Measurements from ENCODE around the gene STARD9. TPM values are rescaled to one million over a fixed set of nuclear protein-coding genes. Genes with fewer than 3 reads are reported as not detected.

Gene STARD9
- total and polyA plus RNA-seq, 2 experiments from 2014 or later = 0.60 to 1.4 TPM

DNA sequence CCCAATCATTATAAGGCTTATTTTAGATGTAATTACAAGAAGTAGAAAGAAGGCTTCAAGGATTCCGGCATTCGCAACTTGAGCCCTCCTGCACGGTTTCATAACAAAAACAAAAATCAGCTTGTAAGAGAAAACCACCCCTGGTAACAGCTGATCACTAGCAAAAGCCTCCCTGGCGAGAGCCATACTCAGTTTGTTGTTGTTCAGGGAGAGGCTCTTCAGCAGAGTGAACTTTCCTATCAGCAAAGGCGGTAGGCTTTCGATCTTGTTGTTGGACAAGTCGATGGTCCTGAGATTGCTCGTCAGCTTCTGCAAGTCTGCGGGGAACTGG lies 27.5 kb upstream of the STARD9 start:
- Histone ChIP-seq H3K9me3 (ENCODE audit: low read depth) (no peaks in the 10 kb centered on the region), H3K9me2 (ENCODE audit: insufficient read depth) (no peaks in the 10 kb centered on the region), H3K4me3 (peak overlapping the region; percentile 91), H3K4me2 (ENCODE audit: unreplicated experiment) (peak overlapping the region; percentile 82), H3K79me2 (ENCODE audit: insufficient read depth) (peaks cover 73% of the 10 kb centered on the region), H3K9ac (peak overlapping the region; percentile 92), H3K27ac (peak overlapping the region; percentile 74), H4K20me1 (ENCODE audit: insufficient read depth) (no peaks in the 10 kb centered on the region), H2AFZ (peak overlapping the region; percentile 99), H3K36me3 (ENCODE audit: low read depth) (peaks cover 18% of the 10 kb centered on the region), H3F3A (ENCODE audit: insufficient read depth) (peaks cover 11% of the 10 kb centered on the region; the same call in 1 of the 2 replicates), H3K27me3 (replicated peaks; ENCODE audit: insufficient read depth) (no peaks in the 10 kb centered on the region), H3K4me1 (ENCODE audit: insufficient read depth) (peaks cover 24% of the 10 kb centered on the region)
- TF ChIP-seq EZH2 (IDR thresholded peaks at IDR 0.05; ENCODE audit: insufficient read depth, poor library complexity, severe bottlenecking) (no peak), EZH2phosphoT487 (IDR thresholded peaks at IDR 0.05; ENCODE audit: insufficient read depth, low read depth) (no peak)
- no peak for DNase-seq
- in situ Hi-C loops (cut with MboI) = no loop called here
- WGBS, 2 experiments (ENCODE audit: low coverage in 1 of 2, low lambda C conversion rate in 2 of 2, missing lambda C conversion rate in 2 of 2) = 1% methylated on average over 9 of the region's 9 CpGs

DNA sequence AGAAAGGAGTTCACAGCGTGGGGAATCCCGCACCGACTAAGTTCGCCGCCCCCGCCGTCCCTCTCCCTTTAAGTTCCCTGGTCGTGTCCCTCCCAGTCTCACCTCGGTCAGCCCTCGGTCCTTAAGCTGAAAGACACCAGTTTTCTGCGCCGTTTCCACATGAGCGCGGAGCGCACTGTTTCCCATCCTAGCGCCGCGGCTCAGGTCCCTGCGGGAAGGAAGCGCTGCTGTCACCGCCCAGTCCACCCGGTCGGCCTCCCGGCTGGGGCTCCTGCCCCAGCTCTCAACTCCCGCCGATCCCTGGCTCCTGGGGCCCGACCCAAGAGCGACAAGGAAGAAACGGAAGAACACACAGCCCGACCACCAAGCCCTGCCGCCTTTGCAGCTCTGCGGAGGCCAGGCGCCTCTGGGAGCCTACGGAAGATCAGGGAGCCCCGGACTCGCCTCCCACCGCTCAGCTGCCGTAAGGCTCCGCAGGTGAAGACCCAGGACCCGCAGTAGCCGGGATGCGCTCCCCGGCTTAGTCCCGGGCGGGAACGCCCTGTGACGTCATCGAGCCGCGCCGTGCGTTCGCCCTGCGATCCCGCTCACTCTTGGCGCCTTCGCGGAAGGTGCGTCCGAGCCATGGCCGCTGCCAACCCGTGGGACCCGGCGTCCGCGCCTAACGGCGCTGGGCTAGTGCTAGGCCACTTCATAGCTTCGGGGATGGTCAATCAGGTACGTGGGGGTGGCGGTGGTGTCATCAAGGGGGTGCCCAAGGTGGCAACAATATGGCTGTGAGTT lies 27.0 kb upstream of the STARD9 start, which contains the start of the genes HAUS2 and LRRC57:
Gene HAUS2 (plus strand): TSS at position 590 of the 783 bp plus-strand sequence. CDS start 35 bp downstream, at position 625.
Gene LRRC57 (minus strand): TSS at position 545 of the 783 bp plus-strand sequence. CDS start 359 bp downstream, at position 186.
- peaks cover 11% of the 10 kb centered on the region; the same call in 1 of the 2 replicates for H3F3A ChIP-seq (ENCODE audit: insufficient read depth)
- no peaks in the 10 kb centered on the region for H4K20me1 ChIP-seq (ENCODE audit: insufficient read depth)
- in situ Hi-C loops (cut with MboI) = no loop called here
- peak within 1 kb of the TSS; percentile 99 for H2AFZ ChIP-seq
- H3K4me1 ChIP-seq (ENCODE audit: insufficient read depth) = peaks cover 24% of the 10 kb centered on the region
- no peaks in the 10 kb centered on the region for H3K9me2 ChIP-seq (ENCODE audit: insufficient read depth)
- peak within 1 kb of the TSS; percentile 82 for H3K4me2 ChIP-seq (ENCODE audit: unreplicated experiment)
- peak within 1 kb of the TSS; percentile 92 for H3K9ac ChIP-seq
- DNase-seq = peak; percentile 93
- H3K27ac ChIP-seq = peak within 1 kb of the TSS; percentile 74
- H3K27me3 ChIP-seq (replicated peaks; ENCODE audit: insufficient read depth) = no peaks in the 10 kb centered on the region
- H3K79me2 ChIP-seq (ENCODE audit: insufficient read depth) = peaks cover 79% of the 10 kb centered on the region
- peak within 1 kb of the TSS; percentile 91 for H3K4me3 ChIP-seq
- 0 to 1% methylated on average over 54 to 71 of the region's 71 CpGs for WGBS, 2 experiments (ENCODE audit: low coverage in 1 of 2, low lambda C conversion rate in 2 of 2, missing lambda C conversion rate in 2 of 2)
- TF ChIP-seq EZH2 (IDR thresholded peaks at IDR 0.05; ENCODE audit: insufficient read depth, poor library complexity, severe bottlenecking) (no peak), EZH2phosphoT487 (IDR thresholded peaks at IDR 0.05; ENCODE audit: insufficient read depth, low read depth) (no peak)
- peaks cover 16% of the 10 kb centered on the region for H3K36me3 ChIP-seq (ENCODE audit: low read depth)
- no peaks in the 10 kb centered on the region for H3K9me3 ChIP-seq (ENCODE audit: low read depth)

DNA sequence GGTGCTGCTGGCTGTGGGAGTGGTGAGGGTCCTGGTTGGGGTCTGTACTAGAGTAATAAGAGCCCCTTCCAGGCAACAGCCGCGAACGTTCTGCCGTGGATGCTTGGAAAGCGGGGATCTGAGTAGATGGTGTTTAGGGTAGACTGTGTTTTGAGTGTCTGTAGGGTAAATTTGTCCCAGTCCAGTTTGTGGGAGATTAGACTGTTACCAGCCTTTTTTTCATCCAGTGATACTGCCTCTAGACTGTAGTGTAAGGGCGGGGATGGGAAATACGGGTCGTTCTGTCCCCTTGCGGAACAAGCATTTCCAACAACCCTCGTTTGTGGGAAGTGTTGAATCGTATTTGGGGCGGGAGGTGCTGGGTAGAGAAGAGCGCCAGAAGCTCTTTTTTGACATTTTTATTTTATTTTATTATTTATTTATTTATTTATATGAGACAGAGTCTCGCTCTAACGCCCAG lies 26.3 kb upstream of the STARD9 start:
- TF ChIP-seq EZH2phosphoT487 (IDR thresholded peaks at IDR 0.05; ENCODE audit: insufficient read depth, low read depth) (no peak), EZH2 (IDR thresholded peaks at IDR 0.05; ENCODE audit: insufficient read depth, poor library complexity, severe bottlenecking) (no peak)
- Histone ChIP-seq H3K27ac (peak overlapping the region; percentile 74), H3K9me2 (ENCODE audit: insufficient read depth) (no peaks in the 10 kb centered on the region), H3K4me2 (ENCODE audit: unreplicated experiment) (peak overlapping the region; percentile 82), H3K9ac (peak overlapping the region; percentile 92), H3K4me3 (peak overlapping the region; percentile 91), H3K27me3 (replicated peaks; ENCODE audit: insufficient read depth) (no peaks in the 10 kb centered on the region), H3K36me3 (ENCODE audit: low read depth) (peaks cover 9% of the 10 kb centered on the region; the same call in 1 of the 2 replicates), H2AFZ (peak overlapping the region; percentile 99), H4K20me1 (ENCODE audit: insufficient read depth) (no peaks in the 10 kb centered on the region), H3F3A (ENCODE audit: insufficient read depth) (peaks cover 11% of the 10 kb centered on the region; the same call in 1 of the 2 replicates), H3K79me2 (ENCODE audit: insufficient read depth) (peaks cover 85% of the 10 kb centered on the region), H3K9me3 (ENCODE audit: low read depth) (no peaks in the 10 kb centered on the region), H3K4me1 (ENCODE audit: insufficient read depth) (peaks cover 24% of the 10 kb centered on the region)
- 0% methylated on average over 15 of the region's 15 CpGs for WGBS, 2 experiments (ENCODE audit: low coverage in 1 of 2, low lambda C conversion rate in 2 of 2, missing lambda C conversion rate in 2 of 2)
- peak; percentile 60 for DNase-seq
- in situ Hi-C loops (cut with MboI) = no loop called here

DNA sequence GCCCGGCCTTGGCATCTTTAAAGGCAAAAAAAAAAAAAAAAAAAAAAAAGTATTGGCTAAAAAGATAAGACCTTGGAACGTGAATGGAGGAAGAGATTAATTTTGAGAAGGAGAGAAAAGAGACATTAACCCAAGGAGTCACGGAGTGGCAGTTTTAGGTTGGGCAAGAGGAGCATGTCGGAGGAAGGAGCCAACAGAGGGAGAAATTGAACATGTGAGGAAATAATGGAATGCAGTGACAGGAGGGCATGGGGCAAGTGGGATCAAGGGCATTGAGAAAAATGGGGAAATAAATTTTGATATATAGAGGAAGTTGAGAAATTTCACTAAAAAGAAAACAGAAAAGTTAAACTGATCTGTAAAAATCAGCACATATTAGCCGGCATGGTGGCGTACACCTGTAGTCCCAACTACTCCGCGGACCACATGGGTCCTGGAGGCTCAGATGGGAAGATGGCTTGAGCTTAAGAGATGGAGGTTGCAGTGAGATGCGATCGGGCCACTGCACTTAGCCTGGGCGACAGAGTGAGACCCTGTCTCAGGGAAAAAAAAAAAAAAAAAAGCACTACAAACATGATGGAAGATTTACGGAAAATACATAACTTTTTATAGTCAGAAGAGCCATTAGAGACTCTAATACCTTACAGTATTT lies 25.5 kb upstream of the STARD9 start:
- H2AFZ ChIP-seq = peak overlapping the region; percentile 99; the same call in 1 of the 2 replicates
- H3K9me2 ChIP-seq (ENCODE audit: insufficient read depth) = no peaks in the 10 kb centered on the region
- peaks cover 93% of the 10 kb centered on the region for H3K79me2 ChIP-seq (ENCODE audit: insufficient read depth)
- peak overlapping the region; percentile 82 for H3K4me2 ChIP-seq (ENCODE audit: unreplicated experiment)
- H3K27me3 ChIP-seq (replicated peaks; ENCODE audit: insufficient read depth) = no peaks in the 10 kb centered on the region
- no peak for TF ChIP-seq EZH2 (IDR thresholded peaks at IDR 0.05; ENCODE audit: insufficient read depth, poor library complexity, severe bottlenecking)
- no peak for TF ChIP-seq EZH2phosphoT487 (IDR thresholded peaks at IDR 0.05; ENCODE audit: insufficient read depth, low read depth)
- no peaks in the 10 kb centered on the region for H4K20me1 ChIP-seq (ENCODE audit: insufficient read depth)
- peaks cover 11% of the 10 kb centered on the region; the same call in 1 of the 2 replicates for H3F3A ChIP-seq (ENCODE audit: insufficient read depth)
- H3K9ac ChIP-seq = peak overlapping the region; percentile 92
- in situ Hi-C loops (cut with MboI) = no loop called here
- H3K27ac ChIP-seq = no peak overlapping the region
- peak overlapping the region; percentile 91 for H3K4me3 ChIP-seq
- H3K4me1 ChIP-seq (ENCODE audit: insufficient read depth) = peaks cover 24% of the 10 kb centered on the region
- peak; percentile 15 for DNase-seq
- no peaks in the 10 kb centered on the region for H3K9me3 ChIP-seq (ENCODE audit: low read depth)
- WGBS, 2 experiments (ENCODE audit: low coverage in 1 of 2, low lambda C conversion rate in 2 of 2, missing lambda C conversion rate in 2 of 2) = 48 to 58% methylated on average over 12 of the region's 12 CpGs
- peaks cover 8% of the 10 kb centered on the region; the same call in 1 of the 2 replicates for H3K36me3 ChIP-seq (ENCODE audit: low read depth)

Data from GM23248 (cell line).